Measurements from ENCODE around the gene CASK. TPM values are rescaled to one million over a fixed set of nuclear protein-coding genes. Genes with fewer than 3 reads are reported as not detected.

The CASK gene
- total RNA-seq, 2 donors from 2014 or later, result 19.7 to 20.4 TPM

- Histone ChIP-seq H3K4me3 (no peak overlapping the region), H3K9me3 (no peaks in the 10 kb centered on the region), H3K4me1 (replicated peaks) (no peaks in the 10 kb centered on the region), H3K27ac (no peak overlapping the region), H3K36me3 (no peaks in the 10 kb centered on the region), H3K27me3 (replicated peaks; ENCODE audit: insufficient read depth) (no peaks in the 10 kb centered on the region)
- 37% methylated on average over 12 of the region's 12 CpGs for WGBS
- TF ChIP-seq POLR2A (IDR thresholded peaks at IDR 0.05) (no peak), POLR2AphosphoS5 (IDR thresholded peaks at IDR 0.05) (no peak), CTCF (IDR thresholded peaks at IDR 0.05) (no peak)
- no peak for DNase-seq (ENCODE audit: low spot score)
- intact Hi-C loops (cut with DNase I), result no loop called here
Observed at GRCh38 chrX:41475591-41476241, 447.6 kb downstream of the CASK start.

- TF ChIP-seq POLR2A (IDR thresholded peaks at IDR 0.05) (no peak), CTCF (IDR thresholded peaks at IDR 0.05) (no peak), POLR2AphosphoS5 (IDR thresholded peaks at IDR 0.05) (no peak)
- DNase-seq (ENCODE audit: low spot score), result no peak
- no peak overlapping the region for H3K27ac ChIP-seq
- H3K36me3 ChIP-seq, result no peaks in the 10 kb centered on the region
- intact Hi-C loops (cut with DNase I), result no loop called here
- no peaks in the 10 kb centered on the region for H3K27me3 ChIP-seq (replicated peaks; ENCODE audit: insufficient read depth)
- H3K4me1 ChIP-seq (replicated peaks), result no peaks in the 10 kb centered on the region
- no peak overlapping the region for H3K4me3 ChIP-seq
- no peaks in the 10 kb centered on the region for H3K9me3 ChIP-seq
- 62% methylated on average over 6 of the region's 6 CpGs for WGBS
Observed at GRCh38 chrX:41475191-41475590, 448.2 kb downstream of the CASK start.

GRCh38 chrX:41474726-41475100 lies 448.6 kb downstream of the CASK start:
- WGBS, result 82% methylated on average over 5 of the region's 16 CpGs
- H3K36me3 ChIP-seq, result no peaks in the 10 kb centered on the region
- DNase-seq (ENCODE audit: low spot score), result no peak
- intact Hi-C loops (cut with DNase I), result no loop called here
- no peak overlapping the region for H3K4me3 ChIP-seq
- no peaks in the 10 kb centered on the region for H3K4me1 ChIP-seq (replicated peaks)
- H3K27ac ChIP-seq, result no peak overlapping the region
- no peaks in the 10 kb centered on the region for H3K27me3 ChIP-seq (replicated peaks; ENCODE audit: insufficient read depth)
- H3K9me3 ChIP-seq, result no peaks in the 10 kb centered on the region
- no peak for TF ChIP-seq POLR2A (IDR thresholded peaks at IDR 0.05)

- Histone ChIP-seq H3K27ac (no peak overlapping the region), H3K4me3 (no peak overlapping the region), H3K4me1 (replicated peaks) (no peaks in the 10 kb centered on the region), H3K36me3 (no peaks in the 10 kb centered on the region), H3K27me3 (replicated peaks; ENCODE audit: insufficient read depth) (no peaks in the 10 kb centered on the region), H3K9me3 (no peaks in the 10 kb centered on the region)
- DNase-seq (ENCODE audit: low spot score), result no peak
- 95% methylated on average over 80 of the region's 91 CpGs for WGBS
- intact Hi-C loops (cut with DNase I), result no loop called here
- no peak for TF ChIP-seq POLR2A (IDR thresholded peaks at IDR 0.05)
- TF ChIP-seq POLR2AphosphoS5 (IDR thresholded peaks at IDR 0.05), result no peak
- no peak for TF ChIP-seq CTCF (IDR thresholded peaks at IDR 0.05)
Observed at GRCh38 chrX:41473936-41474725, 449.2 kb downstream of the CASK start.

- Histone ChIP-seq H3K27ac (no peak overlapping the region), H3K4me1 (replicated peaks) (no peaks in the 10 kb centered on the region), H3K27me3 (replicated peaks; ENCODE audit: insufficient read depth) (no peaks in the 10 kb centered on the region), H3K9me3 (no peaks in the 10 kb centered on the region), H3K36me3 (no peaks in the 10 kb centered on the region), H3K4me3 (no peak overlapping the region)
- intact Hi-C loops (cut with DNase I), result no loop called here
- WGBS, result 96% methylated on average over 17 of the region's 32 CpGs
- no peak for TF ChIP-seq CTCF (IDR thresholded peaks at IDR 0.05)
- no peak for TF ChIP-seq POLR2A (IDR thresholded peaks at IDR 0.05)
- TF ChIP-seq POLR2AphosphoS5 (IDR thresholded peaks at IDR 0.05), result no peak
- no peak for DNase-seq (ENCODE audit: low spot score)
Observed at GRCh38 chrX:41472231-41472815, 451.0 kb downstream of the CASK start.

All from prostate gland (tissue), 2 donors.